ENCODE results near the gene CT45A5. TPM values are rescaled to one million over a fixed set of nuclear protein-coding genes. Genes with fewer than 3 reads are reported as not detected.
"Not testable (repeated sequence)": the region's sequence is repeated elsewhere in the genome, so short reads cannot be mapped to it uniquely, and the experiment has no call there.

The CT45A5 gene, protein sequence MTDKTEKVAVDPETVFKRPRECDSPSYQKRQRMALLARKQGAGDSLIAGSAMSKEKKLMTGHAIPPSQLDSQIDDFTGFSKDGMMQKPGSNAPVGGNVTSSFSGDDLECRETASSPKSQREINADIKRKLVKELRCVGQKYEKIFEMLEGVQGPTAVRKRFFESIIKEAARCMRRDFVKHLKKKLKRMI
- total RNA-seq, result not detected

DNA sequence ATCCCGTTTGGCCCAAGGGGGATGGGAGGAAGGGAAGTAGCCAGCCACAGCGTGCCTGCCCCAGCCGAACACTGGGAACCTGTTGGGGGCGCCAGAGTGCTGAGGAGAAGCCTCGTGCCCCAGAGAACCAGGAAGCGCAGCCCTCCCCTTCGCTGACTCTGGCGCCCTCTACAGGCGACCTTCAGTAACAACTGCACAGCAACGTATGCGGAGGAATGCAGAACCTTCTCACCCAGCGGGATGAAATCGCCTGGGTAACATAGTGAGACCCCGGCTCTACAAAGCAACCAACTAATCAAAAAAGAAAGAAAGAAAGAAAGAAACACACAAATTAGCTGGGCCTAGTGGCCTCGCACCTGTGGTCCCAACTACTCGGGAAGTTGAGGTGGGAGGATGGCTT, at the start of gene CT45A5:
Gene CT45A5 (minus strand): TSS at position 101 of the 400 bp plus-strand sequence. CDS start 3,774 bp downstream, outside the sequence.
- H3K27me3 Mint-ChIP-seq; H3K9me3 Mint-ChIP-seq (ENCODE audit: low read depth); H3K27ac Mint-ChIP-seq; ATAC-seq; H3K36me3 Mint-ChIP-seq; DNase-seq; CTCF ChIA-PET; H3K4me3 Mint-ChIP-seq; H3K4me1 Mint-ChIP-seq: not testable (repeated sequence)

DNA sequence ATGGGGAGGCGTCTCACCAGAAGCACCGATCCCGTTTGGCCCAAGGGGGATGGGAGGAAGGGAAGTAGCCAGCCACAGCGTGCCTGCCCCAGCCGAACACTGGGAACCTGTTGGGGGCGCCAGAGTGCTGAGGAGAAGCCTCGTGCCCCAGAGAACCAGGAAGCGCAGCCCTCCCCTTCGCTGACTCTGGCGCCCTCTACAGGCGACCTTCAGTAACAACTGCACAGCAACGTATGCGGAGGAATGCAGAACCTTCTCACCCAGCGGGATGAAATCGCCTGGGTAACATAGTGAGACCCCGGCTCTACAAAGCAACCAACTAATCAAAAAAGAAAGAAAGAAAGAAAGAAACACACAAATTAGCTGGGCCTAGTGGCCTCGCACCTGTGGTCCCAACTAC, 34.6 kb upstream of the CT45A5 start, which contains the start of gene CT45A2:
Gene CT45A2 (minus strand): TSS at position 101 of the 400 bp plus-strand sequence. CDS start 3,747 bp downstream, outside the sequence.
- H3K27ac Mint-ChIP-seq; H3K4me1 Mint-ChIP-seq; DNase-seq; H3K4me3 Mint-ChIP-seq; H3K36me3 Mint-ChIP-seq; H3K27me3 Mint-ChIP-seq; H3K9me3 Mint-ChIP-seq (ENCODE audit: low read depth); ATAC-seq; CTCF ChIA-PET: not testable (repeated sequence)

DNA sequence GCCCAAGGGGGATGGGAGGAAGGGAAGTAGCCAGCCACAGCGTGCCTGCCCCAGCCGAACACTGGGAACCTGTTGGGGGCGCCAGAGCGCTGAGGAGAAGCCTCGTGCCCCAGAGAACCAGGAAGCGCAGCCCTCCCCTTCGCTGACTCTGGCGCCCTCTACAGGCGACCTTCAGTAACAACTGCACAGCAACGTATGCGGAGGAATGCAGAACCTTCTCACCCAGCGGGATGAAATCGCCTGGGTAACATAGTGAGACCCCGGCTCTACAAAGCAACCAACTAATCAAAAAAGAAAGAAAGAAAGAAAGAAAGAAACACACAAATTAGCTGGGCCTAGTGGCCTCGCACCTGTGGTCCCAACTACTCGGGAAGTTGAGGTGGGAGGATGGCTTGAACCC, 17.4 kb upstream of the CT45A5 start, which contains the start of gene CT45A6:
Gene CT45A6 (minus strand): TSS at position 101 of the 400 bp plus-strand sequence. CDS start 3,794 bp downstream, outside the sequence.
- H3K4me3 Mint-ChIP-seq; H3K36me3 Mint-ChIP-seq; DNase-seq; ATAC-seq; H3K9me3 Mint-ChIP-seq (ENCODE audit: low read depth); CTCF ChIA-PET; H3K27ac Mint-ChIP-seq; H3K4me1 Mint-ChIP-seq; H3K27me3 Mint-ChIP-seq: not testable (repeated sequence)

DNA sequence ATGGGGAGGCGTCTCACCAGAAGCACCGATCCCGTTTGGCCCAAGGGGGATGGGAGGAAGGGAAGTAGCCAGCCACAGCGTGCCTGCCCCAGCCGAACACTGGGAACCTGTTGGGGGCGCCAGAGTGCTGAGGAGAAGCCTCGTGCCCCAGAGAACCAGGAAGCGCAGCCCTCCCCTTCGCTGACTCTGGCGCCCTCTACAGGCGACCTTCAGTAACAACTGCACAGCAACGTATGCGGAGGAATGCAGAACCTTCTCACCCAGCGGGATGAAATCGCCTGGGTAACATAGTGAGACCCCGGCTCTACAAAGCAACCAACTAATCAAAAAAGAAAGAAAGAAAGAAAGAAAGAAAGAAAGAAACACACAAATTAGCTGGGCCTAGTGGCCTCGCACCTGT, 17.2 kb downstream of the CT45A5 start, which contains the start of gene CT45A3:
Gene CT45A3 (minus strand): TSS at position 101 of the 400 bp plus-strand sequence. CDS start 3,747 bp downstream, outside the sequence.
- H3K27ac Mint-ChIP-seq; H3K9me3 Mint-ChIP-seq (ENCODE audit: low read depth); H3K4me1 Mint-ChIP-seq; H3K27me3 Mint-ChIP-seq; H3K36me3 Mint-ChIP-seq; H3K4me3 Mint-ChIP-seq; CTCF ChIA-PET; ATAC-seq; DNase-seq: not testable (repeated sequence)

DNA sequence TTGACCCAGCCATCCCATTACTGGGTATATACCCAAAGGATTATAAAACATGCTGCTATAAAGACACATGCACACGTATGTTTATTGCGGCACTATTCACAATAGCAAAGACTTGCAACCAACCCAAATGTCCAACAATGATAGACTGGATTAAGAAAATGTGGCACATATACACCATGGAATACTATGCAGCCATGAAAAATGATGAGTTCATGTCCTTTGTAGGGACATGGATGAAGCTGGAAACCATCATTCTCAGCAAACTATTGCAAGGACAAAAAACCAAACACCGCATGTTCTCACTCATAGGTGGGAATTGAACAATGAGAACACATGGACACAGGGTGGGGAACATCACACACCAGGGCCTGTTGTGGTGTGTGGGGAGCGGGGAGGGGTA, 40.6 kb downstream of the CT45A5 start:
- H3K4me3 Mint-ChIP-seq; CTCF ChIA-PET; H3K9me3 Mint-ChIP-seq (ENCODE audit: low read depth); ATAC-seq; H3K27me3 Mint-ChIP-seq; H3K36me3 Mint-ChIP-seq; H3K27ac Mint-ChIP-seq; H3K4me1 Mint-ChIP-seq; DNase-seq: not testable (repeated sequence)

DNA sequence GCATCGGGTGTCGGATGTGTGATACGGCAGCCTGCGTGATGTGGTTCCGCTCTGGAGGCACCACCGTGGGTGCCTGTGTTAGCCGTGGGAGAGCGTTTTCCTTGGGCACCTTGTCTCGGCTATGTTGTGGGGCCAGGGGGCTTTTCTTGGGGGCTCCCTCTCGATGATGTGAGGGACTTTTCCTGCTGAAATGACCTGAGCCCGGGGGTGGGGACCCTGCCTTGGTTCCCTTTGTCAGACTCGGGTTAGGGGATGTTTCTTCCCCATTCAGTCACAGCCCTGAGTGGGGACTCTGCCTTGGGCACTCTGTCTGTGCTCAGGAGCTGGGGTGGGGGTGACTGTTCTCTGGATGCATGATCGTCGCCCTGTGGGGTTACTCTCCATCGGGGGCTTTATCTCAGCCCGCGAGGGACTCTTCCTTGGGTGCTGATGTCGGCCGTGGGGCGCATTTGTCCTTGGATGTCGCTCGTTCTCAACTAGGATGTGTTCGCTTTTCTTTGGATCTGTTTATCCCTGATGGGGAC, 44.0 kb downstream of the CT45A5 start:
- CTCF ChIA-PET, result interaction anchor here (1.0 kb wide), 1 partner anchor 190 kb away, joined by 6 read pairs; no protein-coding TSS in a partner anchor
- H3K9me3 Mint-ChIP-seq (ENCODE audit: low read depth), result no peaks in the 10 kb centered on the region
- no peak overlapping the region for H3K4me3 Mint-ChIP-seq
- no peaks in the 10 kb centered on the region for H3K4me1 Mint-ChIP-seq
- DNase-seq (no peak), ATAC-seq (no peak)
- no peaks in the 10 kb centered on the region for H3K36me3 Mint-ChIP-seq
- no peaks in the 10 kb centered on the region for H3K27me3 Mint-ChIP-seq
- no peak overlapping the region for H3K27ac Mint-ChIP-seq

DNA sequence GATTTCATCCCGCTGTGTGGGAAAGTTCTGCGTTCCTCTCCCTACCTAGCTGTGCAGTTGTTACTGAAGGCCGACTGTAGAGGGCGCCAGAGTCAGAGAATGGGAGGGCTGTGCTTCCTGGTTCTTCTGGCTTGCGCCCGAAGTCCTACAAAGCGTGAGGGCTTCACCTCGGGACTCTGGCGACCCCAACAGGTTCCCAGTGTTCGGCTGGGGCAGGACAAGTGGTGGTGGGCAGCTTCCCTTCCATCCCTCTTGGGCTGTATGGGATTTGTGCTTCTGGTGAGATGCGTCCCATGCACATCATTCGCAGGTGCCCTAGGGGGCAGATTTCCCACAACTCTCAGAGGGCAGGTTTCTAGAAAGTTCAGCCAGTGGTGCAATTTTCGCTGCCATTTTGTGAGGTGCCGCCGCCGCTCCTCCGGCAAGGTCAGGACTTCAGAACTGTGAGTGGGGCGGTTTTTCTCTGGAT, 44.6 kb downstream of the CT45A5 start:
- H3K27ac Mint-ChIP-seq, result no peak overlapping the region
- no peaks in the 10 kb centered on the region for H3K9me3 Mint-ChIP-seq (ENCODE audit: low read depth)
- CTCF ChIA-PET, result interaction anchor here (1.0 kb wide), 1 partner anchor 191 kb away, joined by 6 read pairs; no protein-coding TSS in a partner anchor

DNA sequence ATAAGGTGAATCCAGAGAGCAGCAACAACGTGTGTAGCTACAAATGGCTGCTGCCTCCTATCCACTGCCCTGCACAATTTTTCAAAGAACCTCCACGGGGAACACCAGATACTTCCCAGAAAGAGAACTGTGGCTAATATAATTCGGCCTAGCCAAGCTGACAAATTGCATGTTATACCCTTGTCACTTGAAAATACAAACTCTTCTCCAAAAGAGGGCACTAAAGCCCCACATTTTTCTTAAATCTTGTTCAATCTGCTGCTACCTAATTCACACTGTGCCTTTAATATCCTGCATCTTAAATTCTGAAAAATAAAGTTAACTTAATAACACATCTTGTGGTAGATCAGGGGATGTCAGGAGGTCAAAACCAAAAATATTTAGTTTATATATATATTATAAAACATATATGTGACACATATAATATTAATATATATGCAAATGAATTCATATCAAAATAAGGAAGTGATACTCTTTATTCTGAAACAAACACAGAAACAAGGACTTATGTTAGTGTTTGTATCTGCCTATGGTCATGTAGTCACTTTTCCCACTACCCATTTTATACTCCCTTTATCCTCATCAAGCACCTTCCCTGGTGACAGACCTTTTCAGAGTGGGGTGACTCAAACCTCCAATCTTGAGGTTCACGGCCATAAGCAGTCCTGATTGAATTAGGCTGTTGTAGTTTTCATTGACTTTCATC, 47.8 kb downstream of the CT45A5 start:
- DNase-seq (no peak), ATAC-seq (no peak)
- Mint-ChIP-seq H3K9me3 (ENCODE audit: low read depth) (no peaks in the 10 kb centered on the region), H3K36me3 (no peaks in the 10 kb centered on the region), H3K27me3 (no peaks in the 10 kb centered on the region), H3K27ac (no peak overlapping the region), H3K4me3 (no peak overlapping the region), H3K4me1 (no peaks in the 10 kb centered on the region)
- CTCF ChIA-PET, result no interaction called here

More for the DNA sequence above, 44.6 kb downstream of the CT45A5 start:
- no peaks in the 10 kb centered on the region for H3K4me1 Mint-ChIP-seq
- DNase-seq, result peak; percentile 60
- H3K4me3 Mint-ChIP-seq, result no peak overlapping the region
- no peaks in the 10 kb centered on the region for H3K36me3 Mint-ChIP-seq
- no peaks in the 10 kb centered on the region for H3K27me3 Mint-ChIP-seq
- peak; percentile 80 for ATAC-seq

DNA sequence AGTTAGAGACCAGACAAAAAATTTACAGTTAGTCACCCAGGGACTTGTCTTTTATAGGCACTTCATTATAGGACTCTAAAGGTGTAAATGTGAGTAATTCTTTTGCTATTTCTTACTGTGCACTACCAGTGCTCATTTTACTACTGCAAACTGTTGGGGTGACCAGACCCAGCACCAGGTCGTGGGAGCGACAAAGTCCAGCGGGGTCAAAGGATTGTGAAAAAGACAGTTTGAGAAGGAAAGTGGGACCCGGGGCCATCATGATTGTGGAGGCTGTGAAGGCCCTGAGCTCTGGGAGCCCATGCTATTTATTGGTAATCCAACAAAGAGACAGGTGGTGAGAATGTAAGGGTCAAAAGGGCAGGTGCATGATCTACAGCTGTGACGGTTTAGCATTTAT, 50.6 kb downstream of the CT45A5 start:
- H3K4me1 Mint-ChIP-seq; H3K9me3 Mint-ChIP-seq (ENCODE audit: low read depth); H3K36me3 Mint-ChIP-seq; DNase-seq; H3K27me3 Mint-ChIP-seq; ATAC-seq; H3K4me3 Mint-ChIP-seq; CTCF ChIA-PET; H3K27ac Mint-ChIP-seq: not testable (repeated sequence)

Other genes with a start within 250 kb of the CT45A5 start
- gene CT45A1, start 71.9 kb downstream of the CT45A5 start, total RNA-seq, result not detected
- gene CT45A3, start 17.3 kb downstream of the CT45A5 start, total RNA-seq, result not detected
- gene CT45A6, start 17.3 kb upstream of the CT45A5 start, total RNA-seq, result not detected
- not detected for gene CT45A2, start 34.5 kb upstream of the CT45A5 start, total RNA-seq
- gene CT45A7, start 51.8 kb upstream of the CT45A5 start, total RNA-seq, result not detected
- gene CT45A8, start 69.0 kb upstream of the CT45A5 start, total RNA-seq, result not detected
- not detected for gene CT45A9, start 86.3 kb upstream of the CT45A5 start, total RNA-seq
- not detected for gene CT45A10, start 107.9 kb upstream of the CT45A5 start, total RNA-seq
- gene SAGE1, start 108.2 kb upstream of the CT45A5 start, total RNA-seq, result not detected
- 10 to 100 TPM; 11.6 to 17.4 TPM for gene MMGT1, start 188.5 kb upstream of the CT45A5 start, total RNA-seq
- 10 to 100 TPM; 14.5 to 15.7 TPM for gene SLC9A6, start 199.9 kb upstream of the CT45A5 start, total RNA-seq

Data from activated CD8-positive, alpha-beta memory T cell treated with anti-CD3 and anti-CD28 coated beads, Interleukin-2, amount 10 ng/mL, durations not matched to agents 7 days and 5 days (primary cell).